T follicular helper cell (primary cell): ENCODE measurements around the gene CAPG.
A peak's percentile ranks its signal among the peaks of the same experiment; 100 is the strongest.
"Not testable (repeated sequence)": the region's sequence is repeated elsewhere in the genome, so short reads cannot be mapped to it uniquely, and the experiment has no call there.

Source experiments
- DNase-seq: peaks from one replicate; pipeline ENCODE4 v3.0.0-alpha.2; 2020; ENCODE audit warnings: low read depth

Gene CAPG

GRCh38 chr2:85396531-85397470, 13.4 kb downstream of the CAPG start:
- DNase-seq, result no peak

GRCh38 chr2:85395912-85396475, 14.2 kb downstream of the CAPG start:
- DNase-seq, result no peak

GRCh38 chr2:85394976-85395375, 15.2 kb downstream of the CAPG start:
- DNase-seq, result no peak

GRCh38 chr2:85394261-85394681, 15.9 kb downstream of the CAPG start:
- no peak for DNase-seq

GRCh38 chr2:85393836-85394235, 16.3 kb downstream of the CAPG start:
- no peak for DNase-seq

- DNase-seq, result peak; percentile 48
These were observed 19.1 kb downstream of the CAPG start for GRCh38 chr2:85390941-85391669.

- DNase-seq, result no peak
These were observed 21.2 kb downstream of the CAPG start for GRCh38 chr2:85388878-85389538.

GRCh38 chr2:85387754-85388153, 22.4 kb downstream of the CAPG start:
- no peak for DNase-seq

GRCh38 chr2:85385746-85386145, 24.4 kb downstream of the CAPG start:
- no peak for DNase-seq

- DNase-seq, result no peak
These were observed 26.3 kb downstream of the CAPG start for GRCh38 chr2:85383850-85384249.

- not testable (repeated sequence) for DNase-seq
These were observed 27.0 kb downstream of the CAPG start for GRCh38 chr2:85383151-85383550.

- DNase-seq, result no peak
These were observed 30.1 kb downstream of the CAPG start for GRCh38 chr2:85380048-85380447.

- DNase-seq, result no peak
These were observed 31.9 kb downstream of the CAPG start for GRCh38 chr2:85378257-85378656.

GRCh38 chr2:85377083-85377482, 33.1 kb downstream of the CAPG start:
- DNase-seq, result no peak

GRCh38 chr2:85376291-85377065, 33.7 kb downstream of the CAPG start:
- no peak for DNase-seq

GRCh38 chr2:85371045-85371444, 39.1 kb downstream of the CAPG start:
- DNase-seq, result no peak

GRCh38 chr2:85369500-85369899, 40.7 kb downstream of the CAPG start:
- DNase-seq, result no peak

- DNase-seq, result no peak
These were observed 41.2 kb downstream of the CAPG start for GRCh38 chr2:85368921-85369320.

- DNase-seq, result no peak
These were observed 43.0 kb downstream of the CAPG start for GRCh38 chr2:85367180-85367579.

GRCh38 chr2:85362653-85363387, 47.3 kb downstream of the CAPG start:
- not testable (repeated sequence) for DNase-seq

- no peak for DNase-seq
These were observed 52.4 kb downstream of the CAPG start for GRCh38 chr2:85357736-85358135.
